ENCODE results near the gene PRKN. TPM values are rescaled to one million over a fixed set of nuclear protein-coding genes. Genes with fewer than 3 reads are reported as not detected.
A peak's percentile ranks its signal among the peaks of the same experiment; 100 is the strongest.

PRKN gene
- total RNA-seq, 1 experiment from 2014 or later, result 1.2 TPM

DNA sequence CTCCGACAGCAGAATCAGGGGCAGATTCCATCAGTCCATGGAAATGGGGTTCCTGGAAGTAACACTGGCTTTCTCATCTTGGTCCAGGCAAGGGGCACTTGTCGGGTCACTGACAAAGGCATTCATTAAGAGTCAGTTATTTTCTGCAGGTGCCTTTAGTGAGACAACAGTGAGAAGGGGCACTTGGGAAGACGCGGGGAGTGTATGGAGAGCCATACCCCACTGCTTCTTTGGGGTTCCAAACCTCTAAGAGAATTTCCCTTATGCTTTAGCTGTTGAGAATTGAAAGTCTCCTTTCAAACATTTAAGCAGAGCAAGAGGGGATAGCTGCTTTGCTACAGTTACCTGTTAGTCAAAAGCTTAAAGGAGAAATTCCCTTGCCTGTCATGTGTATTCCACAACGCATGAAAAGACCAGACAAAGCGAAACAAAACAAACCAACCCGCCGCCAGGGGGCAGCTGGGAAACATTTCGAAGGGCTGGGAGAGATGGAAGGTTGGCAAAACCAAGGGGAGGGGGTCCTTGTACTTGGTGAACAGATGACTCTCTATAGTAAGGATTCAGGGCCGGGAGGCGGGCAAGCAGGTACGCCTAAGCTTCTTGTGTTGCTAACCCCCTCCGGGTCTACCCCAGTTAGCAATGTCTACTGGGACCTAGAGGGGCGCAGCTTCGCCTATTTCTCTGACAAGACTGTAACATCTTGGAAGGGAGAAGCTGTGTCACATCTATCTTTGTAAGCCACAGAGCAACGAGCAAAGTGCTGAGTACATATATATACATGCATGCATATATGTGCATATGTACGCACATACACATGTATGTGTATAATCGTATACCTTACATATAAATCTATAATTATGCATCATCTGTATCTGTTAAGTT is 978.8 kb downstream of the PRKN start:
- Histone ChIP-seq H3K9me3 (ENCODE audit: low read depth, low read length, poor library complexity, severe bottlenecking) (no peaks in the 10 kb centered on the region), H3K4me3 (ENCODE audit: low read depth, low read length, poor library complexity, severe bottlenecking) (peak overlapping the region; percentile 18), H3K27me3 (replicated peaks; ENCODE audit: insufficient read depth, low read depth, low read length, poor library complexity) (no peaks in the 10 kb centered on the region), H3K27ac (ENCODE audit: low read depth, low read length, poor library complexity, severe bottlenecking) (no peak overlapping the region), H3K36me3 (ENCODE audit: insufficient read depth, low read length, poor library complexity, severe bottlenecking) (no peaks in the 10 kb centered on the region), H3K4me1 (ENCODE audit: insufficient read depth, low read length, poor library complexity, severe bottlenecking) (no peaks in the 10 kb centered on the region)
- ChIA-PET POLR2A (ENCODE audit: low non-redundant PET) (no interaction called here), CTCF (no interaction called here)
- no peak for TF ChIP-seq EZH2 (IDR thresholded peaks at IDR 0.05; ENCODE audit: borderline replicate concordance, low read depth, low read length, poor library complexity, severe bottlenecking)
- TF ChIP-seq, protein P1, sequence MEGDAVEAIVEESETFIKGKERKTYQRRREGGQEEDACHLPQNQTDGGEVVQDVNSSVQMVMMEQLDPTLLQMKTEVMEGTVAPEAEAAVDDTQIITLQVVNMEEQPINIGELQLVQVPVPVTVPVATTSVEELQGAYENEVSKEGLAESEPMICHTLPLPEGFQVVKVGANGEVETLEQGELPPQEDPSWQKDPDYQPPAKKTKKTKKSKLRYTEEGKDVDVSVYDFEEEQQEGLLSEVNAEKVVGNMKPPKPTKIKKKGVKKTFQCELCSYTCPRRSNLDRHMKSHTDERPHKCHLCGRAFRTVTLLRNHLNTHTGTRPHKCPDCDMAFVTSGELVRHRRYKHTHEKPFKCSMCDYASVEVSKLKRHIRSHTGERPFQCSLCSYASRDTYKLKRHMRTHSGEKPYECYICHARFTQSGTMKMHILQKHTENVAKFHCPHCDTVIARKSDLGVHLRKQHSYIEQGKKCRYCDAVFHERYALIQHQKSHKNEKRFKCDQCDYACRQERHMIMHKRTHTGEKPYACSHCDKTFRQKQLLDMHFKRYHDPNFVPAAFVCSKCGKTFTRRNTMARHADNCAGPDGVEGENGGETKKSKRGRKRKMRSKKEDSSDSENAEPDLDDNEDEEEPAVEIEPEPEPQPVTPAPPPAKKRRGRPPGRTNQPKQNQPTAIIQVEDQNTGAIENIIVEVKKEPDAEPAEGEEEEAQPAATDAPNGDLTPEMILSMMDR (conservative IDR thresholded peaks at IDR 0.05; ENCODE audit: low read depth, low read length), result peak; percentile 75
- intact Hi-C loops (cut with micrococcal nuclease; ENCODE audit: unreplicated experiment), result loop anchor here (2.0 to 5.0 kb wide), 2 partner anchors 174 to 318 kb away; no protein-coding TSS in a partner anchor
- BruUV-seq (replicated peaks), result no TSS peak
- peak; percentile 75 for DNase-seq (ENCODE audit: low spot score)

DNA sequence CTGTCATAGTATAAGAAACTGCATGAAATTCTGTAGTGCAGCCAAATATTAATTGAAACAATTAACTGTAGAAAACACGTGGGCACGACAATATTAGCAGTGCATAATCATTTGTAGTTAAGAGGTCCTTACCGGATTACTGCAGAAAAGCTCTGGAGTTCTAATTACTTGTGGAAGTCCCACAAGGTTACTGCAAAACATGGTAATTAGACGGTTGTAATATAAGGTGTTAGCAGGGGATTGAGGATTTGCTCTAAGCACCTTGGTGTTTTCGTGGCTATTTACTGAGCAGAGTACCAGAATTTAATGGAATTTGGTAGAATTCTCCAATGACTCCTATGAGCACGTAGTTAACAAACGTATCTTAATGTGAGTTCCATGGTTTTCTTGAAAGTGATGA is 980.1 kb downstream of the PRKN start:
- no peaks in the 10 kb centered on the region for H3K4me1 ChIP-seq (ENCODE audit: insufficient read depth, low read length, poor library complexity, severe bottlenecking)
- no peaks in the 10 kb centered on the region for H3K36me3 ChIP-seq (ENCODE audit: insufficient read depth, low read length, poor library complexity, severe bottlenecking)
- intact Hi-C loops (cut with micrococcal nuclease; ENCODE audit: unreplicated experiment), result loop anchor here (5.0 kb wide), 1 partner anchor 175 kb away; no protein-coding TSS in a partner anchor
- H3K27me3 ChIP-seq (replicated peaks; ENCODE audit: insufficient read depth, low read depth, low read length, poor library complexity), result no peaks in the 10 kb centered on the region
- no peaks in the 10 kb centered on the region for H3K9me3 ChIP-seq (ENCODE audit: low read depth, low read length, poor library complexity, severe bottlenecking)
- ChIA-PET CTCF (interaction anchor here (0.6 to 0.7 kb wide), 2 partner anchors 202 to 980 kb away, joined by 3 to 4 read pairs; no protein-coding TSS in a partner anchor), POLR2A (ENCODE audit: low non-redundant PET) (no interaction called here)
- H3K27ac ChIP-seq (ENCODE audit: low read depth, low read length, poor library complexity, severe bottlenecking), result no peak overlapping the region
- DNase-seq (ENCODE audit: low spot score), result no peak
- TF ChIP-seq, protein P1 (conservative IDR thresholded peaks at IDR 0.05; ENCODE audit: low read depth, low read length), result no peak
- TF ChIP-seq EZH2 (IDR thresholded peaks at IDR 0.05; ENCODE audit: borderline replicate concordance, low read depth, low read length, poor library complexity, severe bottlenecking), result no peak
- H3K4me3 ChIP-seq (ENCODE audit: low read depth, low read length, poor library complexity, severe bottlenecking), result no peak overlapping the region
- BruUV-seq (replicated peaks), result no TSS peak

DNA sequence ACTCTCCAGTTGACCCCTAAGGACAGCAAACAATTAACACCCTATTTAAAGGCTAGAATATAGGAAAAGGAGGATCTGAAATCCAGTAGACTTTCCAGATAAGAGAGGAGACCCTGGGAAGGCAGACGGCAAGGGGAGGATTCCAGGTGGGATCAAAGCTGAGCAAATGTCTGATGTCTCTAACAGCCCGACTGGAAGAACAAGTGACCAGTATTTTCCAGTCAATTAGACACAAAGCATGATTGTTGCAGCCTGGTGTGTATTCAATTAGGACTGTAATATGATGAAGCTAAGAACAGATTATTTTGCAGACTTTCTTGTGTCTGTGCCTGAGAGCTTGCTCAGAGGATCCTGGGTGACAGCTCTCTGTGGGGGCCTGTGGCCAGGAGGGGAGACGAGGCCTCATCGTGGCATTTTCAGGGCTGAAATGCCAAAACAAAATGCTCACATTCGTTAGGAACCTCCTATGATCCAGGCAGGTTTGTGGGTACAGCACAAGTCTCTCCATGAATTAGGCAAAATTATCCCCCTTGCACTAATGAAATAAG is 981.9 kb downstream of the PRKN start:
- no peak for TF ChIP-seq EZH2 (IDR thresholded peaks at IDR 0.05; ENCODE audit: borderline replicate concordance, low read depth, low read length, poor library complexity, severe bottlenecking)
- TF ChIP-seq, protein P1 (conservative IDR thresholded peaks at IDR 0.05; ENCODE audit: low read depth, low read length), result no peak
- H3K4me1 ChIP-seq (ENCODE audit: insufficient read depth, low read length, poor library complexity, severe bottlenecking), result no peaks in the 10 kb centered on the region
- intact Hi-C loops (cut with micrococcal nuclease; ENCODE audit: unreplicated experiment), result loop anchor here (5.0 kb wide), 1 partner anchor 177 kb away; no protein-coding TSS in a partner anchor
- DNase-seq (ENCODE audit: low spot score), result no peak
- H3K4me3 ChIP-seq (ENCODE audit: low read depth, low read length, poor library complexity, severe bottlenecking), result no peak overlapping the region
- H3K36me3 ChIP-seq (ENCODE audit: insufficient read depth, low read length, poor library complexity, severe bottlenecking), result no peaks in the 10 kb centered on the region
- POLR2A ChIA-PET (ENCODE audit: low non-redundant PET), result no interaction called here
- no peaks in the 10 kb centered on the region for H3K9me3 ChIP-seq (ENCODE audit: low read depth, low read length, poor library complexity, severe bottlenecking)
- no TSS peak for BruUV-seq (replicated peaks)
- H3K27me3 ChIP-seq (replicated peaks; ENCODE audit: insufficient read depth, low read depth, low read length, poor library complexity), result no peaks in the 10 kb centered on the region
- CTCF ChIA-PET, result interaction anchor here (0.7 kb wide), 1 partner anchor 12 kb away, joined by 3 read pairs; no protein-coding TSS in a partner anchor
- H3K27ac ChIP-seq (ENCODE audit: low read depth, low read length, poor library complexity, severe bottlenecking), result no peak overlapping the region

Data from A673 (cell line).